ENCODE results near the gene MYL6. TPM values are rescaled to one million over a fixed set of nuclear protein-coding genes. Genes with fewer than 3 reads are reported as not detected.

MYL6 gene
- total and polyA plus RNA-seq, 4 donors: 887 to 2,396 (median 1,446) TPM

GRCh38 chr12:56162468-56163290 lies 4.5 kb downstream of the MYL6 start:
- Histone ChIP-seq H3K4me1 (ENCODE audit: control insufficient read depth, insufficient read depth, low read length) (peaks cover 28% of the 10 kb centered on the region), H3K27ac (ENCODE audit: low read depth, low read length) (no peak overlapping the region), H3K36me3 (ENCODE audit: control insufficient read depth, insufficient read depth, low read length) (peaks cover 81% of the 10 kb centered on the region), H3K9me3 (ENCODE audit: control insufficient read depth, insufficient read depth, low read length) (no peaks in the 10 kb centered on the region), H3K27me3 (ENCODE audit: control insufficient read depth, insufficient read depth, low read length) (no peaks in the 10 kb centered on the region), H3K4me3 (ENCODE audit: low read depth, low read length) (no peak overlapping the region)
- no peak for DNase-seq (ENCODE audit: low read depth in 4 of 6, low spot score in 6 of 6)
- WGBS (ENCODE audit: insufficient coverage): no CpG with 5 or more reads among the region's 11 CpGs

GRCh38 chr12:56163533-56164344 lies 5.6 kb downstream of the MYL6 start:
- Histone ChIP-seq H3K36me3 (ENCODE audit: control insufficient read depth, insufficient read depth, low read length) (peaks cover 92% of the 10 kb centered on the region), H3K4me3 (ENCODE audit: low read depth, low read length) (no peak overlapping the region), H3K27me3 (ENCODE audit: control insufficient read depth, insufficient read depth, low read length) (no peaks in the 10 kb centered on the region), H3K9me3 (ENCODE audit: control insufficient read depth, insufficient read depth, low read length) (no peaks in the 10 kb centered on the region), H3K27ac (ENCODE audit: low read depth, low read length) (no peak overlapping the region), H3K4me1 (ENCODE audit: control insufficient read depth, insufficient read depth, low read length) (peaks cover 26% of the 10 kb centered on the region)
- 60% methylated on average over 5 of the region's 11 CpGs for WGBS (ENCODE audit: insufficient coverage)
- DNase-seq (ENCODE audit: low read depth in 4 of 6, low spot score in 6 of 6): no peak

DNA sequence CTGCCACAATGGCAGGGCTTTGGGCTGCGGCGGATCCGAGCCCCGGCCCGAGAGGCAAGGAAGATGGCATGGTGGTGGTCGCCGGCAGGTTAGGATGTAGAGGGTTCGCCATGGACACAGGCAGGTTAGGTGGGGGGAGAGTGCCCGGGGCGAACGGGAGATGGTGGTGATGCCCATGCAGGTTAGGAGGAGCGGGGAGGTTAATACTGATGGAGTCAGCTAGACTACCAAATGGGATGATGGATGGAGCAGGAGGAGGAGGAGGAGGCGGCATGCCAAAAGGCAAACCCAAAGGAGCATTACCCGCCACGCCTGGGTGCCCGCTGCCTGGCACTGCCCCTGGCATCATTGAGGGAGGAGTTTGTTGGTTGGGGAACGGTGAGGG lies 6.2 kb downstream of the MYL6 start:
- DNase-seq (ENCODE audit: low read depth in 4 of 6, low spot score in 6 of 6): no peak
- 87% methylated on average over 16 of the region's 17 CpGs for WGBS (ENCODE audit: insufficient coverage)
- no peak overlapping the region for H3K27ac ChIP-seq (ENCODE audit: low read depth, low read length)

DNA sequence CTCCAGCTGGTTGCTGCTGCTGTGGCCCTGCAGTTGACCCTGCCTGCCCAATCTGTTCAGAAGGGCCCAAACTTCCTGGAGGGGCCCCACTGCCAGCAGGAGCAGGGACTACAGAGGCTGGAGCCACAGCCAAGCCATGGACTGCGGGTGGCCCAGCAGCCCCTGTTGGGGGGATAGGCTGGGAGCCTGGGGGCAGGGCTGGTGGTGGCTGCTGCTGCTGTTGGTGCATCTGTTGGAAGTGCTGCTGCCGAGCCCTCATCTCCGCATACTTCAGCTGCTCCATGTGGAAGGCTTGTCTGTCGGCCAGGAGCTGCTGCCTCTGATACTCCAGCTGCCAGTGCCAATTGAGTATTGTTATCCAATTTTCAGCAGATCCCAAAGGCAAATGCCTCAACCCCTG lies 7.2 kb downstream of the MYL6 start:
- Histone ChIP-seq H3K9me3 (ENCODE audit: control insufficient read depth, insufficient read depth, low read length) (no peaks in the 10 kb centered on the region), H3K27ac (ENCODE audit: low read depth, low read length) (no peak overlapping the region), H3K27me3 (ENCODE audit: control insufficient read depth, insufficient read depth, low read length) (no peaks in the 10 kb centered on the region), H3K4me3 (ENCODE audit: low read depth, low read length) (no peak overlapping the region), H3K36me3 (ENCODE audit: control insufficient read depth, insufficient read depth, low read length) (peaks cover 99% of the 10 kb centered on the region), H3K4me1 (ENCODE audit: control insufficient read depth, insufficient read depth, low read length) (peaks cover 11% of the 10 kb centered on the region)
- 73% methylated on average over 4 of the region's 4 CpGs for WGBS (ENCODE audit: insufficient coverage)
- no peak for DNase-seq (ENCODE audit: low read depth in 4 of 6, low spot score in 6 of 6)

More for the DNA sequence above, 6.2 kb downstream of the MYL6 start:
- H3K4me3 ChIP-seq (ENCODE audit: low read depth, low read length): no peak overlapping the region
- peaks cover 97% of the 10 kb centered on the region for H3K36me3 ChIP-seq (ENCODE audit: control insufficient read depth, insufficient read depth, low read length)
- peaks cover 21% of the 10 kb centered on the region for H3K4me1 ChIP-seq (ENCODE audit: control insufficient read depth, insufficient read depth, low read length)
- no peaks in the 10 kb centered on the region for H3K9me3 ChIP-seq (ENCODE audit: control insufficient read depth, insufficient read depth, low read length)
- no peaks in the 10 kb centered on the region for H3K27me3 ChIP-seq (ENCODE audit: control insufficient read depth, insufficient read depth, low read length)

GRCh38 chr12:56169229-56169759 lies 11.1 kb downstream of the MYL6 start:
- Histone ChIP-seq H3K27ac (ENCODE audit: low read depth, low read length) (no peak overlapping the region), H3K9me3 (ENCODE audit: control insufficient read depth, insufficient read depth, low read length) (no peaks in the 10 kb centered on the region), H3K4me3 (ENCODE audit: low read depth, low read length) (no peak overlapping the region), H3K36me3 (ENCODE audit: control insufficient read depth, insufficient read depth, low read length) (peaks cover 98% of the 10 kb centered on the region), H3K4me1 (ENCODE audit: control insufficient read depth, insufficient read depth, low read length) (no peaks in the 10 kb centered on the region), H3K27me3 (ENCODE audit: control insufficient read depth, insufficient read depth, low read length) (no peaks in the 10 kb centered on the region)
- DNase-seq (ENCODE audit: low read depth in 4 of 6, low spot score in 6 of 6): no peak
- 97% methylated on average over 11 of the region's 11 CpGs for WGBS (ENCODE audit: insufficient coverage)

GRCh38 chr12:56172839-56173238 lies 14.7 kb downstream of the MYL6 start:
- H3K4me1 ChIP-seq (ENCODE audit: control insufficient read depth, insufficient read depth, low read length): no peaks in the 10 kb centered on the region
- DNase-seq (ENCODE audit: low read depth in 4 of 6, low spot score in 6 of 6): no peak
- no peaks in the 10 kb centered on the region for H3K27me3 ChIP-seq (ENCODE audit: control insufficient read depth, insufficient read depth, low read length)
- H3K36me3 ChIP-seq (ENCODE audit: control insufficient read depth, insufficient read depth, low read length): peaks cover 90% of the 10 kb centered on the region
- H3K9me3 ChIP-seq (ENCODE audit: control insufficient read depth, insufficient read depth, low read length): no peaks in the 10 kb centered on the region
- H3K27ac ChIP-seq (ENCODE audit: low read depth, low read length): no peak overlapping the region
- 98% methylated on average over 6 of the region's 7 CpGs for WGBS (ENCODE audit: insufficient coverage)
- H3K4me3 ChIP-seq (ENCODE audit: low read depth, low read length): no peak overlapping the region

GRCh38 chr12:56178347-56178746 lies 20.2 kb downstream of the MYL6 start:
- DNase-seq (ENCODE audit: low read depth in 4 of 6, low spot score in 6 of 6): no peak
- Histone ChIP-seq H3K9me3 (ENCODE audit: control insufficient read depth, insufficient read depth, low read length) (no peaks in the 10 kb centered on the region), H3K27me3 (ENCODE audit: control insufficient read depth, insufficient read depth, low read length) (no peaks in the 10 kb centered on the region), H3K4me1 (ENCODE audit: control insufficient read depth, insufficient read depth, low read length) (no peaks in the 10 kb centered on the region), H3K4me3 (ENCODE audit: low read depth, low read length) (no peak overlapping the region), H3K27ac (ENCODE audit: low read depth, low read length) (no peak overlapping the region), H3K36me3 (ENCODE audit: control insufficient read depth, insufficient read depth, low read length) (peaks cover 85% of the 10 kb centered on the region)
- WGBS (ENCODE audit: insufficient coverage): no CpG with 5 or more reads among the region's 3 CpGs

GRCh38 chr12:56186957-56187356 lies 28.8 kb downstream of the MYL6 start:
- WGBS (ENCODE audit: insufficient coverage): no CpG with 5 or more reads among the region's 2 CpGs

DNA sequence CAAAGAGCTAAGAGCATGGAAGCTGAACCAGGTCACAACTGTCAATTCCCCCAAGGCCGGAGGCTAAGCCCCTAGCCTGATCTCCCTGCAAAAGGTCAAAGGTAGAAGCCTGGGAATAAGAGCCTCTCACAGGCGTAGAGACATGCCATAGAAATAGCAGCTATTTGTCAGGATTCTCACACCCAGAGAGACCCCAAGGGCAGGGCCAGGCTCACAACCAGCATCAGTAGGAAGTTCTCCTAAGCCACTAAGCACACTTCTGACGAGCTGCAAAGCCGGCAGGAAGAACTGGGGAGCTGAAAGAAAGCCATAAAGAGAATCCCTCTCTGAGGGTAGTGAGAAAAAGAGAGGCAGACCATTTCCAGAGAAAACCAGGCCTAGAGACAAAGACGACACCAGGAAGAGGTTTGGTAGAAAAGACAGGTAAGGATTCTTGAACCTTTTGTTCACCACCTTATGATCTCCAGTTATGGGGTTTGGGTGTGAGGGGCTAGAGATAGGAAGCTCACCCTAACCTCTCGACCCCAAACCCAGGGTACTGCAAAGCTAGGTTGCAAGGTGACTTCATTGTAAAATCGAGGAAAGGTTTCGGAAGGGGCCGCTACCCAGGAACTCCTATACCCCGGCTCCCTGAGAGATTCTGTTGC lies 30.1 kb downstream of the MYL6 start:
- no peaks in the 10 kb centered on the region for H3K9me3 ChIP-seq (ENCODE audit: control insufficient read depth, insufficient read depth, low read length)
- WGBS (ENCODE audit: insufficient coverage): 5% methylated on average over 4 of the region's 10 CpGs
- H3K4me1 ChIP-seq (ENCODE audit: control insufficient read depth, insufficient read depth, low read length): peaks cover 15% of the 10 kb centered on the region
- H3K4me3 ChIP-seq (ENCODE audit: low read depth, low read length): peak overlapping the region; percentile 99
- peak in 2 of 6 donors; percentile 31 to 39 for DNase-seq (ENCODE audit: low read depth in 4 of 6, low spot score in 6 of 6)
- peaks cover 24% of the 10 kb centered on the region for H3K36me3 ChIP-seq (ENCODE audit: control insufficient read depth, insufficient read depth, low read length)
- H3K27ac ChIP-seq (ENCODE audit: low read depth, low read length): peak overlapping the region; percentile 88
- H3K27me3 ChIP-seq (ENCODE audit: control insufficient read depth, insufficient read depth, low read length): no peaks in the 10 kb centered on the region

More at GRCh38 chr12:56186957-56187356, 28.8 kb downstream of the MYL6 start:
- Histone ChIP-seq H3K9me3 (ENCODE audit: control insufficient read depth, insufficient read depth, low read length) (no peaks in the 10 kb centered on the region), H3K4me1 (ENCODE audit: control insufficient read depth, insufficient read depth, low read length) (peaks cover 15% of the 10 kb centered on the region), H3K27ac (ENCODE audit: low read depth, low read length) (no peak overlapping the region), H3K36me3 (ENCODE audit: control insufficient read depth, insufficient read depth, low read length) (peaks cover 36% of the 10 kb centered on the region), H3K4me3 (ENCODE audit: low read depth, low read length) (no peak overlapping the region), H3K27me3 (ENCODE audit: control insufficient read depth, insufficient read depth, low read length) (no peaks in the 10 kb centered on the region)
- DNase-seq (ENCODE audit: low read depth in 4 of 6, low spot score in 6 of 6): no peak

Data from spinal cord (tissue), 10 donors.